K562 (cell line): Measurements from ENCODE around the gene IGF2. TPM values are rescaled to one million over a fixed set of nuclear protein-coding genes. Genes with fewer than 3 reads are reported as not detected.

Source experiments
- ATAC-seq: fragments of 200-7000 bp; cut with Tn5 transposase; 3 replicates; pipeline ENCODE4 v1.9.1; 2020; ENCODE audit warnings: moderate library complexity
- BruUV-seq: library from RNA; stranded (reverse); fragments of 400-500 nt; replicated peaks from 2 replicates; lab custom pipeline; 2021; lab: Mats Ljungman, UMichigan
- CTCF ChIA-PET: fragments of 300-600 bp; formaldehyde crosslinking; extraction: SDS; loops from one replicate; lab custom pipeline; 2021; ENCODE audit warnings: low intra/inter-chr PET ratio; lab: Yijun Ruan, JAX
- POLR2A ChIA-PET: fragments of 300-600, 350-650 bp; sonication (Branson Sonifier 250); formaldehyde crosslinking; extraction: SDS; loops from one replicate; lab custom pipeline; 2021; ENCODE audit warnings: antibody characterized with exemption, inconsistent platforms; lab: Yijun Ruan, JAX
- DNase-seq, 4 experiments: peaks; one replicate each; pipeline versions ENCODE4 v3.0.0 to v3.0.0-alpha.2; 2011 to 2018; ENCODE audit warnings: low spot score in 3 of 4, mixed read lengths in 3 of 4; ENCODE audit errors: extremely low read depth in 1 of 4
- FAIRE-seq: peaks from 2 replicates; lab custom pipeline; 2011; peaks lifted over from hg19 to GRCh38; lab: Jason Lieb, UNC
- H2AFZ ChIP-seq: 2 replicates; pipeline ENCODE4 v1.6.0; 2011; ENCODE audit warnings: low read depth, low read length, control low read depth, inconsistent platforms
- H3K27ac ChIP-seq: fragments of 200-600 bp; 3 replicates; pipeline ENCODE4 v1.8.0; 2011; ENCODE audit warnings: low read depth, mild to moderate bottlenecking, control low read depth, inconsistent platforms, low read length, moderate library complexity, mixed read lengths; ENCODE audit errors: extremely low read depth
- H3K27me3 ChIP-seq, 2 experiments: fragments of 300-600 bp in 1 of 2; 2 replicates in 1 of 2; 3 replicates in 1 of 2; pipeline versions ENCODE4 v1.6.0 to v1.8.0; 2011; ENCODE audit warnings: inconsistent platforms in 2 of 2, low read length in 2 of 2, mild to moderate bottlenecking in 1 of 2, mixed read lengths in 1 of 2, moderate library complexity in 1 of 2; ENCODE audit not compliant: control insufficient read depth in 2 of 2, insufficient read depth in 2 of 2
- H3K36me3 ChIP-seq: fragments of 300-600 bp; 3 replicates; pipeline ENCODE4 v1.8.0; 2011; ENCODE audit warnings: mild to moderate bottlenecking, low read length, inconsistent platforms; ENCODE audit not compliant: control insufficient read depth, insufficient read depth
- H3K4me1 ChIP-seq, 2 experiments: fragments of 200-600 bp in 1 of 2; replicated peaks in 1 of 2; 2 replicates in 1 of 2; 3 replicates in 1 of 2; pipeline versions ENCODE4 v1.5.1 to v1.8.0; 2011; ENCODE audit warnings: inconsistent platforms in 2 of 2, low read length in 2 of 2, mild to moderate bottlenecking in 1 of 2, mixed read lengths in 1 of 2, moderate library complexity in 1 of 2; ENCODE audit not compliant: control insufficient read depth in 2 of 2, insufficient read depth in 2 of 2
- H3K4me2 ChIP-seq: 2 replicates; pipeline ENCODE4 v1.6.1; 2011; ENCODE audit warnings: low read length, control low read depth, inconsistent platforms, mixed read lengths; ENCODE audit not compliant: insufficient read depth
- H3K4me3 ChIP-seq: fragments of 200-600 bp; sonication (generic), shearing (Covaris generic); 2 replicates; pipeline ENCODE4 v1.5.1; 2016; ENCODE audit warnings: control low read depth, inconsistent platforms
- H3K79me2 ChIP-seq: fragments of 200-600 bp; 3 replicates; pipeline ENCODE4 v1.8.0; 2011; ENCODE audit warnings: low read length, inconsistent platforms; ENCODE audit not compliant: control insufficient read depth, insufficient read depth
- H3K9ac ChIP-seq, 2 experiments: 2 replicates each; pipeline versions ENCODE4 v1.6.0 to v1.6.1; 2011; ENCODE audit warnings: low read depth in 2 of 2, low read length in 2 of 2, control low read depth in 1 of 2, inconsistent platforms in 1 of 2, mild to moderate bottlenecking in 1 of 2, mixed read lengths in 1 of 2; ENCODE audit not compliant: insufficient read depth in 1 of 2
- H3K9me1 ChIP-seq: one replicate; pipeline ENCODE4 v1.6.0; 2011; ENCODE audit warnings: inconsistent platforms, mild to moderate bottlenecking, low read length, moderate library complexity; ENCODE audit not compliant: control insufficient read depth, insufficient read depth
- H3K9me3 ChIP-seq: replicated peaks from 2 replicates; pipeline ENCODE4 v1.5.1; 2011; ENCODE audit warnings: low read depth, low read length, inconsistent platforms; ENCODE audit not compliant: control insufficient read depth, insufficient read depth
- H4K20me1 ChIP-seq: replicated peaks from 2 replicates; pipeline ENCODE4 v1.6.1; 2011; ENCODE audit warnings: low read length, inconsistent platforms, mixed read lengths; ENCODE audit not compliant: control insufficient read depth, insufficient read depth
- NR2C2 ChIP-seq, 2 experiments: fragments of 200-800 bp in 1 of 2; sonication (Bioruptor generic) in 1 of 2; sonication (generic) in 1 of 2; formaldehyde crosslinking in 1 of 2; IDR thresholded peaks; 2 replicates each; pipeline versions ENCODE4 v1.6.1 to v1.8.0; 2016 to 2022; ENCODE audit warnings: mild to moderate bottlenecking in 1 of 2, missing compliant biosample characterization in 1 of 2, missing genetic modification characterization in 1 of 2, missing genetic modification reagents in 1 of 2
- RBM17 ChIP-seq: fragments of 200-400 bp; formaldehyde crosslinking; IDR thresholded peaks from 2 replicates; pipeline ENCODE4 v1.6.1; 2017; ENCODE audit warnings: low read depth, mild to moderate bottlenecking, low read length, borderline replicate concordance
- RFX5 ChIP-seq: IDR thresholded peaks from 2 replicates; pipeline ENCODE4 v1.6.1; 2011; ENCODE audit warnings: low read depth, mild to moderate bottlenecking, improper control_type of control experiment, low read length
- THRAP3 ChIP-seq: fragments of 450-650 bp; IDR thresholded peaks from 2 replicates; pipeline ENCODE4 v1.6.1; 2016; ENCODE audit warnings: mild to moderate bottlenecking, inconsistent platforms, borderline replicate concordance
- TOE1 ChIP-seq, 2 experiments: fragments of 450-650 bp in 1 of 2; sonication (generic) in 1 of 2; formaldehyde crosslinking in 1 of 2; IDR thresholded peaks; 2 replicates each; pipeline versions ENCODE4 v1.7.1 to v1.8.0; 2016 to 2022; ENCODE audit warnings: borderline replicate concordance in 2 of 2, mild to moderate bottlenecking in 2 of 2, antibody characterized with exemption in 1 of 2, inconsistent platforms in 1 of 2, low read depth in 1 of 2, missing genetic modification reagents in 1 of 2, moderate library complexity in 1 of 2
- U2AF2 ChIP-seq: fragments of 200-400 bp; formaldehyde crosslinking; optimal IDR thresholded peaks from 2 replicates; pipeline ENCODE3; 2017; ENCODE audit warnings: low read depth, mild to moderate bottlenecking, low read length
- ZNF197 ChIP-seq: fragments of 200-800 bp; sonication (Bioruptor generic); IDR thresholded peaks from 2 replicates; pipeline ENCODE4 v1.6.1; 2016; ENCODE audit warnings: low read depth, missing genetic modification characterization, missing compliant biosample characterization
- ZNF224 ChIP-seq: sonication (generic); formaldehyde crosslinking; IDR thresholded peaks from 2 replicates; pipeline ENCODE4 v1.8.0; 2022; ENCODE audit warnings: mild to moderate bottlenecking, missing genetic modification reagents
- ZSCAN29 ChIP-seq: fragments of 450-650 bp; IDR thresholded peaks from 2 replicates; pipeline ENCODE4 v1.6.1; 2017
- WGBS: fragments of 100-300 bp; shearing (Covaris generic); methylation state at CpG from one replicate; pipeline ENCODE4 v1.1.6; 2016; ENCODE audit warnings: low coverage, mixed read lengths; ENCODE audit not compliant: insufficient coverage; ENCODE audit errors: missing lambda C conversion rate; 5-methylcytosine and 5-hydroxymethylcytosine counted together
- in situ Hi-C: fragments of 300-500 bp; cut with MboI; formaldehyde crosslinking; loops from 4 replicates; pipeline ENCODE4 v1.15.0; 2018; ENCODE audit warnings: inconsistent platforms, mixed read lengths
- intact Hi-C: fragments of 100-400 bp; cut with micrococcal nuclease; formaldehyde crosslinking; loops from 2 replicates; pipeline ENCODE4 v1.14.2; 2022
- polyA plus RNA-seq, 8 experiments: library from polyadenylated mRNA; depleted of rRNA in 4 of 8; stranded (reverse) in 5 of 8; unstranded in 3 of 8; fragments of >200 nt; fragmentation: Nextera tagmentation in 2 of 8; fragmentation: Illumina TruSeq in 1 of 8; extraction: Ambion mirVana in 2 of 8; extraction: Trizol in 1 of 8; gene quantifications; 2 replicates each; pipeline versions ENCODE4 v1.2.1 to v1.2.3, GENCODE V29; 2011 to 2014; ENCODE audit warnings: inconsistent platforms in 1 of 8, missing spikeins in 1 of 8
- total RNA-seq, 7 experiments: library from RNA; depleted of rRNA in 6 of 7; stranded (reverse); fragments of >200 nt in 6 of 7; fragmentation: Illumina TruSeq in 2 of 7; extraction: Trizol in 2 of 7; gene quantifications; 2 replicates each; pipeline versions ENCODE4 v1.2.1 to v1.2.3, GENCODE V29; 2011 to 2021; ENCODE audit warnings: low replicate concordance in 1 of 7
- TF ChIP-seq, protein P1 (sequence below): fragments of 200-600 bp; sonication (generic); IDR thresholded peaks from one replicate; pipeline ENCODE4 v1.6.1; 2012; ENCODE audit warnings: mild to moderate bottlenecking, low read depth, low read length, inconsistent platforms

Gene IGF2
- total and polyA plus RNA-seq, 9 of the 15 experiments (the other 6 are each of a cell fraction or from before 2014, with no cell fraction given) = 0.16 TPM; not detected in 8

DNA sequence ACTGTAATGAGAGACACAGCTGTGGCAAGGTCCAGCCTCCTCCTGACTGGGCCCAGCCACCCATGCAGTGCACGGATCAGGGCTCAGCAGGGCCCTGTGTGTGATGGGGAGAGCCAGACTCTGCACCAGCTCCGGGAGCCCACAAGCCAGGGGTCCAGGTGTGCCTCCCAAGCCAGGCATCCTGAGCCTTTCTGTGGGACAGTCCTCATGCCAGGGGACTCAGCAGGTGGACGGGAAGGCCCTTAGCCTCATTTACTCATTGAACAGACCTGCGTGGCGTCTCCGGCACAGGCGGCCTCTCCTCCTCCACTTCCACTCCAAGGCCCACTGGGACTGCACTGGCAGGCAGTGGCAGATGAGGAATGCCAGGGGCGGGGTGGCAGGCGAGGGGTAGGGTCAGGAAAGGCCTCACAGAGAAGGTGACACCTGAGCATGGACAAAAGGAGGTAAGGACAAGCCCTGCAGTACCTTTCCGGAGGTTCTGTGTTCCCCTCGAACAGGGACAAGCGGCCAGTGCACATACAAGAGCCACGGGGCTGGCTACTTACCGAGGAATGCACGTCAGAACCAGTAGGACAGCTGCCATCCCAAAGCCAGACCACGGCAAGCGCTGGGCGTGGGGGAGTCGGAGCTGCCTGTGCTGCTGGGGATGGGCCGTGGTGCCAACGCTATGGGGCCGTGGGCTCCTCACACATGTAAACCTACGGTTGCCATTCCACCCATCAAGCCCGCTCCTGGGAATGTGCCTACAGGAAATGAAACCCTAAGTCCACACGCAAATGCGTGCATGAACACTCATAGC lies 52.7 kb downstream of the IGF2 start:
- CTCF ChIA-PET = no interaction called here
- H3K36me3 ChIP-seq = no peaks in the 10 kb centered on the region
- H3K9ac ChIP-seq = no peak overlapping the region
- H3K9me3 ChIP-seq = no peaks in the 10 kb centered on the region
- H3K4me1 ChIP-seq = peaks cover 0 to 15% of the 10 kb centered on the region in 2 experiments; a peak in 2 of 5 replicates
- intact Hi-C loops (no loop called here), in situ Hi-C loops (no loop called here)
- no peaks in the 10 kb centered on the region for H3K9me1 ChIP-seq
- peaks cover 6% of the 10 kb centered on the region for H4K20me1 ChIP-seq
- under 1% methylated on average over 24 of the region's 26 CpGs for WGBS
- no peak overlapping the region for H3K27ac ChIP-seq
- DNase-seq (peak in 1 of 4 experiments; percentile 2), FAIRE-seq (no peak), ATAC-seq (no peak)
- POLR2A ChIA-PET = no interaction called here
- BruUV-seq = no TSS peak
- H3K27me3 ChIP-seq = peaks cover 14 to 52% of the 10 kb centered on the region in 2 experiments
- H3K4me2 ChIP-seq = no peak overlapping the region
- no peaks in the 10 kb centered on the region for H3K79me2 ChIP-seq
- no peak overlapping the region for H2AFZ ChIP-seq
- no peak overlapping the region for H3K4me3 ChIP-seq
- TF ChIP-seq ZSCAN29 = no peak
- TF ChIP-seq ZNF197 = no peak
- no peak for TF ChIP-seq THRAP3
- TF ChIP-seq NR2C2 (CRISPR knock-in tag; IDR thresholded peaks at IDR 0.05) = no peak
- TF ChIP-seq NR2C2 (tag; IDR thresholded peaks at IDR 0.05) = no peak
- no peak for TF ChIP-seq RBM17
- no peak for TF ChIP-seq RFX5
- TF ChIP-seq, protein P1, sequence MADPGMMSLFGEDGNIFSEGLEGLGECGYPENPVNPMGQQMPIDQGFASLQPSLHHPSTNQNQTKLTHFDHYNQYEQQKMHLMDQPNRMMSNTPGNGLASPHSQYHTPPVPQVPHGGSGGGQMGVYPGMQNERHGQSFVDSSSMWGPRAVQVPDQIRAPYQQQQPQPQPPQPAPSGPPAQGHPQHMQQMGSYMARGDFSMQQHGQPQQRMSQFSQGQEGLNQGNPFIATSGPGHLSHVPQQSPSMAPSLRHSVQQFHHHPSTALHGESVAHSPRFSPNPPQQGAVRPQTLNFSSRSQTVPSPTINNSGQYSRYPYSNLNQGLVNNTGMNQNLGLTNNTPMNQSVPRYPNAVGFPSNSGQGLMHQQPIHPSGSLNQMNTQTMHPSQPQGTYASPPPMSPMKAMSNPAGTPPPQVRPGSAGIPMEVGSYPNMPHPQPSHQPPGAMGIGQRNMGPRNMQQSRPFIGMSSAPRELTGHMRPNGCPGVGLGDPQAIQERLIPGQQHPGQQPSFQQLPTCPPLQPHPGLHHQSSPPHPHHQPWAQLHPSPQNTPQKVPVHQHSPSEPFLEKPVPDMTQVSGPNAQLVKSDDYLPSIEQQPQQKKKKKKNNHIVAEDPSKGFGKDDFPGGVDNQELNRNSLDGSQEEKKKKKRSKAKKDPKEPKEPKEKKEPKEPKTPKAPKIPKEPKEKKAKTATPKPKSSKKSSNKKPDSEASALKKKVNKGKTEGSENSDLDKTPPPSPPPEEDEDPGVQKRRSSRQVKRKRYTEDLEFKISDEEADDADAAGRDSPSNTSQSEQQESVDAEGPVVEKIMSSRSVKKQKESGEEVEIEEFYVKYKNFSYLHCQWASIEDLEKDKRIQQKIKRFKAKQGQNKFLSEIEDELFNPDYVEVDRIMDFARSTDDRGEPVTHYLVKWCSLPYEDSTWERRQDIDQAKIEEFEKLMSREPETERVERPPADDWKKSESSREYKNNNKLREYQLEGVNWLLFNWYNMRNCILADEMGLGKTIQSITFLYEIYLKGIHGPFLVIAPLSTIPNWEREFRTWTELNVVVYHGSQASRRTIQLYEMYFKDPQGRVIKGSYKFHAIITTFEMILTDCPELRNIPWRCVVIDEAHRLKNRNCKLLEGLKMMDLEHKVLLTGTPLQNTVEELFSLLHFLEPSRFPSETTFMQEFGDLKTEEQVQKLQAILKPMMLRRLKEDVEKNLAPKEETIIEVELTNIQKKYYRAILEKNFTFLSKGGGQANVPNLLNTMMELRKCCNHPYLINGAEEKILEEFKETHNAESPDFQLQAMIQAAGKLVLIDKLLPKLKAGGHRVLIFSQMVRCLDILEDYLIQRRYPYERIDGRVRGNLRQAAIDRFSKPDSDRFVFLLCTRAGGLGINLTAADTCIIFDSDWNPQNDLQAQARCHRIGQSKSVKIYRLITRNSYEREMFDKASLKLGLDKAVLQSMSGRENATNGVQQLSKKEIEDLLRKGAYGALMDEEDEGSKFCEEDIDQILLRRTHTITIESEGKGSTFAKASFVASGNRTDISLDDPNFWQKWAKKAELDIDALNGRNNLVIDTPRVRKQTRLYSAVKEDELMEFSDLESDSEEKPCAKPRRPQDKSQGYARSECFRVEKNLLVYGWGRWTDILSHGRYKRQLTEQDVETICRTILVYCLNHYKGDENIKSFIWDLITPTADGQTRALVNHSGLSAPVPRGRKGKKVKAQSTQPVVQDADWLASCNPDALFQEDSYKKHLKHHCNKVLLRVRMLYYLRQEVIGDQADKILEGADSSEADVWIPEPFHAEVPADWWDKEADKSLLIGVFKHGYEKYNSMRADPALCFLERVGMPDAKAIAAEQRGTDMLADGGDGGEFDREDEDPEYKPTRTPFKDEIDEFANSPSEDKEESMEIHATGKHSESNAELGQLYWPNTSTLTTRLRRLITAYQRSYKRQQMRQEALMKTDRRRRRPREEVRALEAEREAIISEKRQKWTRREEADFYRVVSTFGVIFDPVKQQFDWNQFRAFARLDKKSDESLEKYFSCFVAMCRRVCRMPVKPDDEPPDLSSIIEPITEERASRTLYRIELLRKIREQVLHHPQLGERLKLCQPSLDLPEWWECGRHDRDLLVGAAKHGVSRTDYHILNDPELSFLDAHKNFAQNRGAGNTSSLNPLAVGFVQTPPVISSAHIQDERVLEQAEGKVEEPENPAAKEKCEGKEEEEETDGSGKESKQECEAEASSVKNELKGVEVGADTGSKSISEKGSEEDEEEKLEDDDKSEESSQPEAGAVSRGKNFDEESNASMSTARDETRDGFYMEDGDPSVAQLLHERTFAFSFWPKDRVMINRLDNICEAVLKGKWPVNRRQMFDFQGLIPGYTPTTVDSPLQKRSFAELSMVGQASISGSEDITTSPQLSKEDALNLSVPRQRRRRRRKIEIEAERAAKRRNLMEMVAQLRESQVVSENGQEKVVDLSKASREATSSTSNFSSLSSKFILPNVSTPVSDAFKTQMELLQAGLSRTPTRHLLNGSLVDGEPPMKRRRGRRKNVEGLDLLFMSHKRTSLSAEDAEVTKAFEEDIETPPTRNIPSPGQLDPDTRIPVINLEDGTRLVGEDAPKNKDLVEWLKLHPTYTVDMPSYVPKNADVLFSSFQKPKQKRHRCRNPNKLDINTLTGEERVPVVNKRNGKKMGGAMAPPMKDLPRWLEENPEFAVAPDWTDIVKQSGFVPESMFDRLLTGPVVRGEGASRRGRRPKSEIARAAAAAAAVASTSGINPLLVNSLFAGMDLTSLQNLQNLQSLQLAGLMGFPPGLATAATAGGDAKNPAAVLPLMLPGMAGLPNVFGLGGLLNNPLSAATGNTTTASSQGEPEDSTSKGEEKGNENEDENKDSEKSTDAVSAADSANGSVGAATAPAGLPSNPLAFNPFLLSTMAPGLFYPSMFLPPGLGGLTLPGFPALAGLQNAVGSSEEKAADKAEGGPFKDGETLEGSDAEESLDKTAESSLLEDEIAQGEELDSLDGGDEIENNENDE = no peak
- no peak for TF ChIP-seq U2AF2
- no peak for TF ChIP-seq TOE1 (IDR thresholded peaks at IDR 0.05; ENCODE audit: borderline replicate concordance)
- TF ChIP-seq TOE1 (CRISPR knock-in tag; IDR thresholded peaks at IDR 0.05; ENCODE audit: borderline replicate concordance, low read depth) = no peak
- no peak for TF ChIP-seq ZNF224 (CRISPR knock-in tag)
